Caco-2 (cell line): ENCODE results near the gene PPFIA3. TPM values are rescaled to one million over a fixed set of nuclear protein-coding genes. Genes with fewer than 3 reads are reported as not detected.

Experiments
- BruUV-seq: library from RNA; stranded (reverse); fragments of 400-500 nt; replicated peaks from 2 replicates; lab custom pipeline; 2021; lab: Mats Ljungman, UMichigan
- CTCF ChIA-PET: fragments of 300-600 bp; sonication (Branson Sonifier 250); formaldehyde crosslinking; loops from one replicate; lab custom pipeline; 2022; ENCODE audit warnings: antibody characterized with exemption; lab: Charles Lee
- POLR2A ChIA-PET: fragments of 300-600 bp; sonication (Branson Sonifier 250); formaldehyde crosslinking; loops from one replicate; lab custom pipeline; 2022; ENCODE audit warnings: antibody characterized with exemption; lab: Charles Lee
- DNase-seq, 2 experiments: peaks; one replicate each; pipeline versions ENCODE4 v3.0.0 to v3.0.0-alpha.2; 2020 to 2022
- H3K27me3 ChIP-seq: replicated peaks from 2 replicates; pipeline ENCODE4 v1.6.0; 2011; ENCODE audit warnings: low read length; ENCODE audit not compliant: control insufficient read depth, insufficient read depth
- H3K36me3 ChIP-seq: 2 replicates; pipeline ENCODE4 v1.5.1; 2011; ENCODE audit warnings: low read length; ENCODE audit not compliant: control insufficient read depth, insufficient read depth
- H3K4me1 ChIP-seq: fragments of 250-450 bp; sonication (Bioruptor Pico); 2 replicates; pipeline ENCODE4 v1.5.1; 2020; ENCODE audit warnings: mild to moderate bottlenecking
- H3K4me3 ChIP-seq: 2 replicates; pipeline ENCODE4 v1.5.1; 2011; ENCODE audit warnings: low read depth, mild to moderate bottlenecking, control low read depth, low read length
- H3K9me3 ChIP-seq: fragments of 250-450 bp; sonication (Bioruptor Pico); 2 replicates; pipeline ENCODE4 v1.5.1; 2020; ENCODE audit warnings: mild to moderate bottlenecking, moderate library complexity
- H3K27ac Mint-ChIP-seq: one replicate; pipeline ENCODE4 v1.8.0; 2022; ENCODE audit warnings: mixed read lengths; ENCODE audit not compliant: unreplicated experiment
- H3K27me3 Mint-ChIP-seq: one replicate; pipeline ENCODE4 v1.8.0; 2022; ENCODE audit warnings: mixed read lengths; ENCODE audit not compliant: insufficient read depth, unreplicated experiment
- H3K36me3 Mint-ChIP-seq: one replicate; pipeline ENCODE4 v1.8.0; 2022; ENCODE audit warnings: mild to moderate bottlenecking, mixed read lengths; ENCODE audit not compliant: insufficient read depth, unreplicated experiment
- H3K4me1 Mint-ChIP-seq: one replicate; pipeline ENCODE4 v1.8.0; 2022; ENCODE audit warnings: low read depth, mixed read lengths; ENCODE audit not compliant: unreplicated experiment
- H3K4me3 Mint-ChIP-seq: one replicate; pipeline ENCODE4 v1.8.0; 2022; ENCODE audit warnings: mild to moderate bottlenecking, moderate library complexity, mixed read lengths; ENCODE audit not compliant: unreplicated experiment
- H3K9me3 Mint-ChIP-seq: one replicate; pipeline ENCODE4 v1.8.0; 2022; ENCODE audit warnings: mixed read lengths; ENCODE audit not compliant: unreplicated experiment
- intact Hi-C: fragments of 100-400 bp; cut with micrococcal nuclease; formaldehyde crosslinking; loops from one replicate; pipeline ENCODE4 v1.10.0; 2022; ENCODE audit not compliant: unreplicated experiment
- total RNA-seq: library from RNA; stranded (reverse); gene quantifications from 2 replicates; pipeline ENCODE4 v1.2.3, GENCODE V29; 2022
- TF ChIP-seq, protein P1 (sequence below), 2 experiments: fragments of 200-600 bp in 1 of 2; IDR thresholded peaks; 1 replicate in 1 of 2; 2 replicates in 1 of 2; pipeline versions ENCODE4 v1.5.1 to v1.8.0; 2011 to 2022; ENCODE audit warnings: antibody characterized with exemption in 1 of 2, control low read depth in 1 of 2, inconsistent platforms in 1 of 2, low read depth in 1 of 2, low read length in 1 of 2, mild to moderate bottlenecking in 1 of 2, moderate library complexity in 1 of 2; ENCODE audit not compliant: insufficient read depth in 1 of 2, severe bottlenecking in 1 of 2, unreplicated experiment in 1 of 2

Gene PPFIA3
- total RNA-seq, 1 experiment from 2014 or later = 11.8 TPM

- Mint-ChIP-seq H3K27me3 (peaks cover 4% of the 10 kb centered on the region), H3K9me3 (no peaks in the 10 kb centered on the region), H3K4me1 (peaks cover 38% of the 10 kb centered on the region), H3K27ac (peak overlapping the region; percentile 85), H3K4me3 (peak overlapping the region; percentile 94), H3K36me3 (peaks cover 24% of the 10 kb centered on the region)
- no peaks in the 10 kb centered on the region for H3K27me3 ChIP-seq
- TF ChIP-seq, protein P1, sequence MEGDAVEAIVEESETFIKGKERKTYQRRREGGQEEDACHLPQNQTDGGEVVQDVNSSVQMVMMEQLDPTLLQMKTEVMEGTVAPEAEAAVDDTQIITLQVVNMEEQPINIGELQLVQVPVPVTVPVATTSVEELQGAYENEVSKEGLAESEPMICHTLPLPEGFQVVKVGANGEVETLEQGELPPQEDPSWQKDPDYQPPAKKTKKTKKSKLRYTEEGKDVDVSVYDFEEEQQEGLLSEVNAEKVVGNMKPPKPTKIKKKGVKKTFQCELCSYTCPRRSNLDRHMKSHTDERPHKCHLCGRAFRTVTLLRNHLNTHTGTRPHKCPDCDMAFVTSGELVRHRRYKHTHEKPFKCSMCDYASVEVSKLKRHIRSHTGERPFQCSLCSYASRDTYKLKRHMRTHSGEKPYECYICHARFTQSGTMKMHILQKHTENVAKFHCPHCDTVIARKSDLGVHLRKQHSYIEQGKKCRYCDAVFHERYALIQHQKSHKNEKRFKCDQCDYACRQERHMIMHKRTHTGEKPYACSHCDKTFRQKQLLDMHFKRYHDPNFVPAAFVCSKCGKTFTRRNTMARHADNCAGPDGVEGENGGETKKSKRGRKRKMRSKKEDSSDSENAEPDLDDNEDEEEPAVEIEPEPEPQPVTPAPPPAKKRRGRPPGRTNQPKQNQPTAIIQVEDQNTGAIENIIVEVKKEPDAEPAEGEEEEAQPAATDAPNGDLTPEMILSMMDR (IDR thresholded peaks at IDR 0.05; ENCODE audit: insufficient read depth in 1 of 2, low read depth in 1 of 2, low read length in 1 of 2, severe bottlenecking in 1 of 2, unreplicated experiment in 1 of 2) = no peak
- CTCF ChIA-PET = interaction anchor here (0.6 to 1.3 kb wide), 4 partner anchors 20 to 146 kb away, joined by 3 to 6 read pairs (median 4); no protein-coding TSS in a partner anchor
- no peaks in the 10 kb centered on the region for H3K9me3 ChIP-seq
- H3K36me3 ChIP-seq = no peaks in the 10 kb centered on the region
- DNase-seq = no peak
- peaks cover 18% of the 10 kb centered on the region for H3K4me1 ChIP-seq
- no TSS peak for BruUV-seq
- intact Hi-C loops = loop anchor here (2.0 to 5.0 kb wide), 2 partner anchors 31 to 79 kb away; no protein-coding TSS in a partner anchor
- H3K4me3 ChIP-seq = peak overlapping the region; percentile 88
- POLR2A ChIA-PET = no interaction called here
Observed at GRCh38 chr19:49117677-49118564, 1.4 kb upstream of the PPFIA3 start.

DNA sequence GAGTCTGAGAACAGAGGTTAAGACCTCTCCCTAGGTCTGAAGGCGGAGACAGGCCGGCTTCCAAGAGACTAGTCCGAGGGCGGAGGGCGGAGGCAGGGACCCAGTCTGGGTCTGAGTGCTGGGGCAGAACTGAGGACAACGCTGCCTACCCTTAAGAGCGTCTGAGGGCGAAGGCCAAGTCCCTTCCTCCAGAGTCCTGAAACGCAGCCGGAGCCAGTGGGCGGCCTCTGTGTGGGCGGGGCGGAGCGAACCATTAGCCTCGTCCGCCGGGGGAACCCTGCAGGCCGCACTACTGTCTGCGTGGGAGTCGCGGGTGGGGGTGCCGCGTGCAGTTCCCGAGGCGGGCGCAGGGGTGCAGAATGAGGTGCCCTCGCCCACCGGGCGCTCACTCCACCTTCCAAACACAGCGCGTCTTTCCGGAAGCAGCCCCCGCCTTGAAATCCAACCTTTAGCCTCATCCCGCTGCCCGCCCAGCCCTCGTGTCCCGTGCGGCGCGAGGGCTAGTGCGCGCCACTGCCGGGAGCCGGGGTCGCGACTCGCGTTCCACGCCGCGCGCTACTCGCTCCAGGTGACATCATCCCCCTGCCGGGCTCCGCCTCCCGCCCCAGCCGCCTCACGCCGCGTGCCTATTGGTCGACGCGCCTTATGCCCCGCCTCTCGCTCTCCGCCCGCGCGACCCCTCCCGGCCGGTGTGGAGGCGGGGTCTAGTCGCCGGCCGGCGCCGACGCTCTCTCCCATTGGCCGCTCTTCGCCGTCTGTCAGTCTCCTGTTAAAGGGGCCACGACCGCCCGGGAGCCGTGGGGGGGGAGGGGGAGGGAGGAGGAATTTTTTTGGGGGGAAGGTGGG lies 556 bp upstream of the PPFIA3 start, which contains the start of gene C19orf73:
TSS of gene C19orf73 (minus strand) at position 579 of the 846 bp plus-strand sequence. CDS start at position 458, 121 bp downstream.
- CTCF ChIA-PET = interaction anchor here (0.9 to 1.5 kb wide), 5 partner anchors 9 to 80 kb away, joined by 3 to 6 read pairs (median 4); no protein-coding TSS in a partner anchor
- Mint-ChIP-seq H3K4me1 (peaks cover 32% of the 10 kb centered on the region), H3K4me3 (peak within 1 kb of the TSS; percentile 94), H3K27ac (peak within 1 kb of the TSS; percentile 85), H3K27me3 (peaks cover 4% of the 10 kb centered on the region), H3K9me3 (no peaks in the 10 kb centered on the region), H3K36me3 (peaks cover 19% of the 10 kb centered on the region)
- intact Hi-C loops = loop anchor here (1.0 to 5.0 kb wide), 4 partner anchors 10 to 79 kb away; partner anchors contain the start of gene SNRNP70
- peaks cover 18% of the 10 kb centered on the region for H3K4me1 ChIP-seq
- no peaks in the 10 kb centered on the region for H3K27me3 ChIP-seq
- H3K4me3 ChIP-seq = peak within 1 kb of the TSS; percentile 88
- no peaks in the 10 kb centered on the region for H3K9me3 ChIP-seq
- BruUV-seq = TSS peak; percentile 89
- TF ChIP-seq, protein P1 (IDR thresholded peaks at IDR 0.05; ENCODE audit: insufficient read depth in 1 of 2, low read depth in 1 of 2, low read length in 1 of 2, severe bottlenecking in 1 of 2, unreplicated experiment in 1 of 2) = no peak
- POLR2A ChIA-PET = no interaction called here
- H3K36me3 ChIP-seq = no peaks in the 10 kb centered on the region
- DNase-seq = peak; percentile 94 to 98

- H3K4me3 ChIP-seq = peak overlapping the region; percentile 88
Observed at GRCh38 chr19:49120325-49120683, 960 bp downstream of the PPFIA3 start.

More at GRCh38 chr19:49120325-49120683, 960 bp downstream of the PPFIA3 start:
- no peaks in the 10 kb centered on the region for H3K9me3 ChIP-seq
- ChIA-PET CTCF (interaction anchor here (1.2 to 1.5 kb wide), 4 partner anchors 8 to 78 kb away, joined by 4 to 9 read pairs (median 5); no protein-coding TSS in a partner anchor), POLR2A (no interaction called here)
- Mint-ChIP-seq H3K36me3 (peaks cover 19% of the 10 kb centered on the region), H3K4me3 (peak overlapping the region; percentile 94), H3K27me3 (peaks cover 4% of the 10 kb centered on the region), H3K4me1 (peaks cover 35% of the 10 kb centered on the region), H3K27ac (no peak overlapping the region), H3K9me3 (no peaks in the 10 kb centered on the region)
- TF ChIP-seq, protein P1 (IDR thresholded peaks at IDR 0.05; ENCODE audit: insufficient read depth in 1 of 2, low read depth in 1 of 2, low read length in 1 of 2, severe bottlenecking in 1 of 2, unreplicated experiment in 1 of 2) = no peak
- BruUV-seq = no TSS peak
- no peak for DNase-seq
- no peaks in the 10 kb centered on the region for H3K27me3 ChIP-seq
- peaks cover 25% of the 10 kb centered on the region for H3K4me1 ChIP-seq
- intact Hi-C loops = no loop called here
- no peaks in the 10 kb centered on the region for H3K36me3 ChIP-seq
